IMR-90 (cell line): ENCODE data around the gene ZMIZ1.

Experiments
- BHLHE40 ChIP-seq: fragments of 150-350 bp; IDR thresholded peaks from 2 replicates; pipeline ENCODE4 v1.6.1; 2016; ENCODE audit warnings: mild to moderate bottlenecking, low read depth, low read length
- CEBPB ChIP-seq: IDR thresholded peaks from 2 replicates; pipeline ENCODE4 v1.6.1; 2012; ENCODE audit warnings: low read depth, low read length, improper control_type of control experiment
- CHD1 ChIP-seq: IDR thresholded peaks from 2 replicates; pipeline ENCODE4 v1.6.1; 2012; ENCODE audit warnings: low read depth, low read length, improper control_type of control experiment
- FOS ChIP-seq: fragments of 150-350 bp; IDR thresholded peaks from 2 replicates; pipeline ENCODE4 v1.6.1; 2016; ENCODE audit warnings: low read depth, low read length
- MAFK ChIP-seq: IDR thresholded peaks from 2 replicates; pipeline ENCODE4 v1.6.1; 2012; ENCODE audit warnings: low read depth, low read length, improper control_type of control experiment
- MXI1 ChIP-seq: IDR thresholded peaks from 2 replicates; pipeline ENCODE4 v1.6.1; 2012; ENCODE audit warnings: low read depth, mild to moderate bottlenecking, low read length, moderate library complexity, borderline replicate concordance
- POLR2A ChIP-seq: IDR thresholded peaks from 2 replicates; pipeline ENCODE4 v1.6.1; 2012; ENCODE audit warnings: mild to moderate bottlenecking, low read depth, low read length
- RAD21 ChIP-seq: IDR thresholded peaks from 2 replicates; pipeline ENCODE4 v1.6.1; 2012; ENCODE audit warnings: low read length, improper control_type of control experiment
- RCOR1 ChIP-seq: IDR thresholded peaks from 2 replicates; pipeline ENCODE4 v1.6.1; 2012; ENCODE audit warnings: mild to moderate bottlenecking, low read length, improper control_type of control experiment; ENCODE audit not compliant: insufficient replicate concordance
- RFX5 ChIP-seq: IDR thresholded peaks from 2 replicates; pipeline ENCODE4 v1.8.0; 2012; ENCODE audit warnings: low read depth, mild to moderate bottlenecking, low read length, moderate library complexity
- SMC3 ChIP-seq: fragments of 150-350 bp; IDR thresholded peaks from 2 replicates; pipeline ENCODE4 v1.6.1; 2016; ENCODE audit warnings: low read depth, mild to moderate bottlenecking, antibody characterized with exemption, low read length, moderate library complexity
- TF ChIP-seq, protein P1 (sequence below): conservative IDR thresholded peaks from 2 replicates; pipeline ENCODE4 v1.5.1; 2012; ENCODE audit warnings: mild to moderate bottlenecking, low read depth, low read length, improper control_type of control experiment
- TF ChIP-seq, protein P2 (sequence below): fragments of 150-350 bp; IDR thresholded peaks from 2 replicates; pipeline ENCODE4 v1.6.1; 2017; ENCODE audit warnings: mild to moderate bottlenecking, antibody characterized with exemption, low read length, low read depth

DNA sequence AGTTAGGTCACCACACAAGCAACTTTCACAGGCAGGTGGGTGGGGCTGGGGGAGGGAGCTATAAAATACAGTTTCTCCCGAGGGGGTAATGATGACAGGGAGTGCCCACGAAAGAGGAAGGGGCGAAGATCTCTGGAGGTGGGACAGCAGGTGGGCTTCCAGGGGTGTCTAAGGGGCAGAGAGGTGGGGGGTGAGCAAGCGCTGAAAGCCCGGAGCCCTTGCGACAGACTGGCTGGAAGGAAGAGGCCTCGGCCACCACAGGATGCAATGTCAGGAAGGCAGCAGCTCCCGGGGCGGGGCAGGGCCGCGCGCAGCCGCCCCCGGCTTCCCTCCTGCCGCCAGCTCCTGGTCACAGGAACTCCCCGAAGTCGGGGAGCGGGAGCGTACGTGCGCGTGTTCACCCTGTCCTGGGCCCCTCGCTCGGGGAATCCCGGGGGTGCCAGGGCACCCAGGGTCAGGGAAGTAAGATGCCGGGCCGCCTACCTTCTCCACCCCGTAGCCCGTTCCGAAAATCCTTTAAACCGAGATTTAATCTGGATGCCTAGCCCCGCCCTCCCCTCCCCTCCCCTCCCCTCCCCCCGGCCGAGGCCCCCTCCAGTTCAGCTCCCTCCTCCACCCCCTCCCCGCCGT, 173.3 kb downstream of the ZMIZ1 start:
- TF ChIP-seq POLR2A (0 out of 2 replicates have a peak, but pooled peaks have one; percentile 46), FOS (no peak), RAD21 (no peak), CHD1 (no peak), CEBPB (peak; percentile 80), MXI1 (peak; percentile 35; the same call in 1 of the 2 replicates), RFX5 (no peak), BHLHE40 (no peak), RCOR1 (no peak), MAFK (no peak), SMC3 (no peak)
- TF ChIP-seq, protein P1, sequence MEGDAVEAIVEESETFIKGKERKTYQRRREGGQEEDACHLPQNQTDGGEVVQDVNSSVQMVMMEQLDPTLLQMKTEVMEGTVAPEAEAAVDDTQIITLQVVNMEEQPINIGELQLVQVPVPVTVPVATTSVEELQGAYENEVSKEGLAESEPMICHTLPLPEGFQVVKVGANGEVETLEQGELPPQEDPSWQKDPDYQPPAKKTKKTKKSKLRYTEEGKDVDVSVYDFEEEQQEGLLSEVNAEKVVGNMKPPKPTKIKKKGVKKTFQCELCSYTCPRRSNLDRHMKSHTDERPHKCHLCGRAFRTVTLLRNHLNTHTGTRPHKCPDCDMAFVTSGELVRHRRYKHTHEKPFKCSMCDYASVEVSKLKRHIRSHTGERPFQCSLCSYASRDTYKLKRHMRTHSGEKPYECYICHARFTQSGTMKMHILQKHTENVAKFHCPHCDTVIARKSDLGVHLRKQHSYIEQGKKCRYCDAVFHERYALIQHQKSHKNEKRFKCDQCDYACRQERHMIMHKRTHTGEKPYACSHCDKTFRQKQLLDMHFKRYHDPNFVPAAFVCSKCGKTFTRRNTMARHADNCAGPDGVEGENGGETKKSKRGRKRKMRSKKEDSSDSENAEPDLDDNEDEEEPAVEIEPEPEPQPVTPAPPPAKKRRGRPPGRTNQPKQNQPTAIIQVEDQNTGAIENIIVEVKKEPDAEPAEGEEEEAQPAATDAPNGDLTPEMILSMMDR: no peak
- TF ChIP-seq, protein P2, sequence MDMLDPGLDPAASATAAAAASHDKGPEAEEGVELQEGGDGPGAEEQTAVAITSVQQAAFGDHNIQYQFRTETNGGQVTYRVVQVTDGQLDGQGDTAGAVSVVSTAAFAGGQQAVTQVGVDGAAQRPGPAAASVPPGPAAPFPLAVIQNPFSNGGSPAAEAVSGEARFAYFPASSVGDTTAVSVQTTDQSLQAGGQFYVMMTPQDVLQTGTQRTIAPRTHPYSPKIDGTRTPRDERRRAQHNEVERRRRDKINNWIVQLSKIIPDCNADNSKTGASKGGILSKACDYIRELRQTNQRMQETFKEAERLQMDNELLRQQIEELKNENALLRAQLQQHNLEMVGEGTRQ: no peak
